Measurements from ENCODE around the gene SYT14.

DNA sequence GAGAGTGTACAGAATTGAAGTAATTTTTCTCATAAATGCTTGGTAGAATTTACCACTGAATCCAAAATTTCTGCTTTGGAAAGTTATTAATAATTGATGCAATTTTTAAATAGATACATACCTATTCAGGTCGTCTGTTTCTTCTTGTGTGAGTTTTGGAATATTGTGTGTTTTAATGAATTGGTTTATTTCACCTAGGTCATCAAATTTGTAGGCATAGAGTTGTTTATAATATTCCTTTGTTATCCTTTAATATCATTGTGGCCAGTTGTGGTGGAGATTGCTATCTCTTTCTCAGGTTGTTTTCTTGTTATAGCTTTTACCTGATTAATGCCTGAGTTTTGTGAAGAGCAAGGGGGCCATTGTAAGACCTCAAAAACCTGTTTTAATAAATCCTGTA is 93.5 kb downstream of the SYT14 start:
- TF ChIP-seq, protein P1, sequence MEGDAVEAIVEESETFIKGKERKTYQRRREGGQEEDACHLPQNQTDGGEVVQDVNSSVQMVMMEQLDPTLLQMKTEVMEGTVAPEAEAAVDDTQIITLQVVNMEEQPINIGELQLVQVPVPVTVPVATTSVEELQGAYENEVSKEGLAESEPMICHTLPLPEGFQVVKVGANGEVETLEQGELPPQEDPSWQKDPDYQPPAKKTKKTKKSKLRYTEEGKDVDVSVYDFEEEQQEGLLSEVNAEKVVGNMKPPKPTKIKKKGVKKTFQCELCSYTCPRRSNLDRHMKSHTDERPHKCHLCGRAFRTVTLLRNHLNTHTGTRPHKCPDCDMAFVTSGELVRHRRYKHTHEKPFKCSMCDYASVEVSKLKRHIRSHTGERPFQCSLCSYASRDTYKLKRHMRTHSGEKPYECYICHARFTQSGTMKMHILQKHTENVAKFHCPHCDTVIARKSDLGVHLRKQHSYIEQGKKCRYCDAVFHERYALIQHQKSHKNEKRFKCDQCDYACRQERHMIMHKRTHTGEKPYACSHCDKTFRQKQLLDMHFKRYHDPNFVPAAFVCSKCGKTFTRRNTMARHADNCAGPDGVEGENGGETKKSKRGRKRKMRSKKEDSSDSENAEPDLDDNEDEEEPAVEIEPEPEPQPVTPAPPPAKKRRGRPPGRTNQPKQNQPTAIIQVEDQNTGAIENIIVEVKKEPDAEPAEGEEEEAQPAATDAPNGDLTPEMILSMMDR (IDR thresholded peaks at IDR 0.05; ENCODE audit: poor library complexity, severe bottlenecking), result no peak
- TF ChIP-seq RAD21 (conservative IDR thresholded peaks at IDR 0.05), result no peak
- TF ChIP-seq POLR2AphosphoS5 (IDR thresholded peaks at IDR 0.05), result no peak
- TF ChIP-seq EP300 (conservative IDR thresholded peaks at IDR 0.05; ENCODE audit: poor library complexity, severe bottlenecking), result no peak
- TF ChIP-seq EZH2 (IDR thresholded peaks at IDR 0.05; ENCODE audit: borderline replicate concordance, insufficient read depth, low read length, poor library complexity, severe bottlenecking), result no peak
- TF ChIP-seq TAF1 (IDR thresholded peaks at IDR 0.05; ENCODE audit: low read depth), result no peak

All from neural cell (in vitro differentiated cells).